ENCODE results near the gene CHST11.

The CHST11 gene

GRCh38 chr12:104534162-104534856 is 77.6 kb downstream of the CHST11 start:
- Mint-ChIP-seq H3K36me3 (peaks cover 13% of the 10 kb centered on the region), H3K4me3 (no peak overlapping the region), H3K27me3 (no peaks in the 10 kb centered on the region), H3K27ac (peak overlapping the region; percentile 18), H3K9me3 (no peaks in the 10 kb centered on the region), H3K4me1 (peaks cover 57% of the 10 kb centered on the region)
- ATAC-seq (ENCODE audit: low read depth) (no peak), DNase-seq (ENCODE audit: low spot score in 2 of 2) (no peak)

DNA sequence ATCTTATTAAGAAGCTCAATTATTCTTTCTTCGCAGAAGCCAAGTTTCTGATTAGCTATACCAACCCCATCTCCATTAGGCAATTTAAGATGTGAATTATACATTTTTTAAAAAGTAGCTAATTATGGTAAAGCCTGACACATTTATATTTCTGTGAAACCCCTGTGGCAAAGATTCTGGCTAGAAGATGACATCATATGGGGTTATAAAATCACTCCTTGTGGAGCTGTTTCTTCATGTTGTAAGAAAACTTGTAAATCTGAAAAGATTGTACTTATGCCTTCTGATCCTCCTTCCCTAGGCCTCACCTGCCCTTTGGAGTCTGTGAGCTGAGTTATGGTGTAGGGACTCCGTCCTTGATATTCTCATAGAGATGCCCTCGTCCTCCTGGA is 78.1 kb downstream of the CHST11 start:
- H3K36me3 Mint-ChIP-seq = peaks cover 11% of the 10 kb centered on the region
- H3K27me3 Mint-ChIP-seq = no peaks in the 10 kb centered on the region
- no peak overlapping the region for H3K4me3 Mint-ChIP-seq
- peak overlapping the region; percentile 22 for H3K27ac Mint-ChIP-seq
- H3K4me1 Mint-ChIP-seq = peaks cover 55% of the 10 kb centered on the region
- DNase-seq (ENCODE audit: low spot score in 2 of 2) = no peak
- no peak for ATAC-seq (ENCODE audit: low read depth)
- H3K9me3 Mint-ChIP-seq = no peaks in the 10 kb centered on the region

GRCh38 chr12:104535369-104535768 is 78.6 kb downstream of the CHST11 start:
- peak overlapping the region; percentile 22 for H3K27ac Mint-ChIP-seq
- ATAC-seq (ENCODE audit: low read depth) = no peak

GRCh38 chr12:104536841-104537240 is 80.1 kb downstream of the CHST11 start:
- Mint-ChIP-seq H3K4me1 (peaks cover 51% of the 10 kb centered on the region), H3K27ac (no peak overlapping the region), H3K9me3 (no peaks in the 10 kb centered on the region), H3K4me3 (no peak overlapping the region), H3K27me3 (no peaks in the 10 kb centered on the region), H3K36me3 (peaks cover 5% of the 10 kb centered on the region)
- DNase-seq (ENCODE audit: low spot score in 2 of 2) = no peak
- peak; percentile 88 for ATAC-seq (ENCODE audit: low read depth)

More at GRCh38 chr12:104535369-104535768, 78.6 kb downstream of the CHST11 start:
- Mint-ChIP-seq H3K4me1 (peaks cover 52% of the 10 kb centered on the region), H3K9me3 (no peaks in the 10 kb centered on the region), H3K36me3 (peaks cover 9% of the 10 kb centered on the region), H3K27me3 (no peaks in the 10 kb centered on the region), H3K4me3 (no peak overlapping the region)
- no peak for DNase-seq (ENCODE audit: low spot score in 2 of 2)

GRCh38 chr12:104538056-104538455 is 81.3 kb downstream of the CHST11 start:
- Mint-ChIP-seq H3K27ac (no peak overlapping the region), H3K9me3 (no peaks in the 10 kb centered on the region), H3K36me3 (peaks cover 5% of the 10 kb centered on the region), H3K27me3 (no peaks in the 10 kb centered on the region), H3K4me3 (no peak overlapping the region), H3K4me1 (peaks cover 47% of the 10 kb centered on the region)
- DNase-seq (ENCODE audit: low spot score in 2 of 2) (no peak), ATAC-seq (ENCODE audit: low read depth) (no peak)

- Mint-ChIP-seq H3K27ac (no peak overlapping the region), H3K9me3 (no peaks in the 10 kb centered on the region), H3K4me3 (no peak overlapping the region), H3K4me1 (peaks cover 43% of the 10 kb centered on the region), H3K36me3 (peaks cover 5% of the 10 kb centered on the region), H3K27me3 (no peaks in the 10 kb centered on the region)
- no peak for DNase-seq (ENCODE audit: low spot score in 2 of 2)
- ATAC-seq (ENCODE audit: low read depth) = no peak
Observed at GRCh38 chr12:104538891-104539462, 82.2 kb downstream of the CHST11 start.

- no peak for DNase-seq (ENCODE audit: low spot score in 2 of 2)
- Mint-ChIP-seq H3K4me1 (peaks cover 42% of the 10 kb centered on the region), H3K9me3 (no peaks in the 10 kb centered on the region), H3K27me3 (no peaks in the 10 kb centered on the region), H3K27ac (no peak overlapping the region), H3K4me3 (no peak overlapping the region), H3K36me3 (peaks cover 5% of the 10 kb centered on the region)
- ATAC-seq (ENCODE audit: low read depth) = no peak
Observed at GRCh38 chr12:104544836-104545235, 88.1 kb downstream of the CHST11 start.

- Mint-ChIP-seq H3K9me3 (no peaks in the 10 kb centered on the region), H3K36me3 (peaks cover 5% of the 10 kb centered on the region), H3K27me3 (no peaks in the 10 kb centered on the region), H3K4me3 (no peak overlapping the region), H3K27ac (no peak overlapping the region), H3K4me1 (peaks cover 45% of the 10 kb centered on the region)
- no peak for DNase-seq (ENCODE audit: low spot score in 2 of 2)
- peak; percentile 41 for ATAC-seq (ENCODE audit: low read depth)
Observed at GRCh38 chr12:104546575-104546974, 89.8 kb downstream of the CHST11 start.

DNA sequence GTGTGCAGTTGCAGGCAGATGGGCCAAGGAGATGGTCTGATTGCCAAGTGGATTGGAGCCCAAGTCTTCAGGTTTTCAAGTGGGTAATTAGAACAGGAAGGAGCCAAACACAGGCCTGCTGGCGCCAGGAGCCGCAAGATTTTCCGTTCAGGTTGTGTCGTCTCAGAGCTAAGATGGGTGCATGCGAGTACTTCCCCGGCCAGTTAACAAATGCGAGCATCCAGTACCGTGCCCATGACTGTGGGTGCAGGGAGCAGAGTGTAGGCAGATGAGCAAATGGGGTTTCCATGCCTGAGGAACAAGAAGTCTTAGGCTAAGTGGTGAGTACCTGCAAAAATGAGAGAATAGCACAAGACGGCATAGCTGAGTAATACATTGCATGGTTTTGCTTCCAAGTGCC is 90.5 kb downstream of the CHST11 start:
- peaks cover 50% of the 10 kb centered on the region for H3K4me1 Mint-ChIP-seq
- no peaks in the 10 kb centered on the region for H3K9me3 Mint-ChIP-seq
- H3K27me3 Mint-ChIP-seq = no peaks in the 10 kb centered on the region
- H3K27ac Mint-ChIP-seq = no peak overlapping the region
- H3K4me3 Mint-ChIP-seq = no peak overlapping the region
- ATAC-seq (ENCODE audit: low read depth) = no peak
- no peak for DNase-seq (ENCODE audit: low spot score in 2 of 2)
- H3K36me3 Mint-ChIP-seq = peaks cover 5% of the 10 kb centered on the region

DNA sequence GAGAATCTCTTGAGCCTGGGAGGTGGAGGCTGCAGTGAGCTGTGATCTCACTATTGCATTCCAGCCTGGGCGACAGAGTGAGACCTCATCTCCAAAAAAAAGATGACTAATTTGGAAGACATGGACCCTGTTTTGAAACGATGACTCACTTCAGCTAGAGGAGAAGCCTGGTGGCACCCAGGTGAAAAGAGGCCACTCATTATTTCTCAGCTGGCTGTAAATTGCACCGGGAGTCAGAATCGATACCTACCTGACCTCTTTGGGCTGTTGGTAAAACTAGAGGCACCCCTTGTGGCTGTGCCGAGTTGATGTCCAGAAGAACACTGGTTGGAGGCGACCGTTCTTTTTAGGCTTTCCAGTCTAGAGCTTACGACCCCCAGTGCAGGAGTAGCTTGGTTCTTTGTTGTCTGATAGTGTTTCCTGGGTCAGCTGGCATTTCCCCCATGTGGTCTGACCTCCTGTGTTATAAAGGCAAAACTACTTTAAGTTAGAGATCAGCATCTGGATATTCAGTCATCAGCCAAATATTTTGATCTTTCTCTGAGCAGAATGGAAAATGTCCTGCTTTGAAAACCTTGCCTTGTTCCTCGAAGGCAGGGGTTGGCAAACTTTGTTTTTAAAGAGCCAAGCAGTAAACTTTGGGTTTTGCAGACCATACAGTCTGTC is 93.2 kb downstream of the CHST11 start:
- peaks cover 56% of the 10 kb centered on the region for H3K4me1 Mint-ChIP-seq
- no peak overlapping the region for H3K27ac Mint-ChIP-seq
- DNase-seq (ENCODE audit: low spot score in 2 of 2) (no peak), ATAC-seq (ENCODE audit: low read depth) (no peak)
- H3K9me3 Mint-ChIP-seq = peaks cover 4% of the 10 kb centered on the region
- H3K4me3 Mint-ChIP-seq = no peak overlapping the region
- no peaks in the 10 kb centered on the region for H3K27me3 Mint-ChIP-seq
- peaks cover 15% of the 10 kb centered on the region for H3K36me3 Mint-ChIP-seq

DNA sequence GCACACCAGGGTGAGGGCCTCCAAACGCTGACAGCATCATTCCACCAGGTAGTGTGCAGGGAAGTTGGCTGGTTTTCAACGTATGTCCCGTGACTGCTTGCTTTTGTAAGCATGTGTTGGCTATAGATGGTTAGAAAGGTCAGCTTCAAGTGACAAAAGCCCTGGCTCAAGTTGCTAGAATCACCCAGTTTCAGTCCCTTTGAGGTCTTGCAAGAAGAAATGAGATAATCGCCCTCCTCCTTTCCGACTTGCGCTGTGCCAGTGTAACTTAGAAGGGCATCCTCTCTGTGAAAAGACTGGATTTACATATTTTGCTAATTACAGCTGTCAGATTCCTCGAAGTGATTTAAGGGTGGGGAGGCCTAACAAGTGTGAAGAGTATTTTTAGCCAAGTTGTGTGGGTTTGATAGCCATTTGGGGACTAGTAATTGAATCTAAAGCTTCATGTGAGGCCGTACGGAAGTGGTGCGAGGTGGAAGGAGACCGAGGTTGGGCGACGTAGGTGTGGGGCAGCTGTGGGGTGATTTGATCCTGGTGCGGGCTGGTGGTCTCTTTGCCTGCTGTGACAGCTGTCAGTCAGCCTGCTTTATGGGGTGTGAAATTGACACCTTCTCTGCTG is 94.7 kb downstream of the CHST11 start:
- DNase-seq (ENCODE audit: low spot score in 2 of 2) (no peak), ATAC-seq (ENCODE audit: low read depth) (peak; percentile 19)
- Mint-ChIP-seq H3K9me3 (peaks cover 4% of the 10 kb centered on the region), H3K4me3 (no peak overlapping the region), H3K36me3 (peaks cover 15% of the 10 kb centered on the region), H3K27me3 (no peaks in the 10 kb centered on the region), H3K4me1 (peaks cover 52% of the 10 kb centered on the region), H3K27ac (peak overlapping the region; percentile 36)

DNA sequence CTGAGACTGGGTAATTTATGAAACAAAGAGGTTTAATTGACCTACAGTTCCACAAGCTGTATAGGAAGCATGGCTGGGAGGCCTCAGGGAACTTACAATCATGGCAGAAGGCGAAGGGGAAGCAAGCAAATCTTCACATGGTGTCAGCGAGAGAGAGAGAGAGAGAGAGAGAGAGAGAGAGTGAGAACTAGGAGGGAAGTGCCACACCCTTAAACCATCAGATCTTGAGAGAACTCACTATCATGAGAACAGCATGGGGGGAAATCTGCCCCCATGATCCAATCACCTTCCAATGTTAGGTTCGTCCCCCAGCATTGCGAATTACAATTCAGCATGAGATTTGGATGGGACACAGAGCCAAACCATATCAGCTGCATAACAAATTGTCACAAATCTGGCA is 96.7 kb downstream of the CHST11 start:
- no peak overlapping the region for H3K4me3 Mint-ChIP-seq
- ATAC-seq (ENCODE audit: low read depth) (no peak), DNase-seq (ENCODE audit: low spot score in 2 of 2) (no peak)
- H3K4me1 Mint-ChIP-seq = peaks cover 44% of the 10 kb centered on the region
- no peaks in the 10 kb centered on the region for H3K27me3 Mint-ChIP-seq
- peaks cover 4% of the 10 kb centered on the region for H3K9me3 Mint-ChIP-seq
- peaks cover 17% of the 10 kb centered on the region for H3K36me3 Mint-ChIP-seq
- peak overlapping the region; percentile 62 for H3K27ac Mint-ChIP-seq

- DNase-seq (ENCODE audit: low spot score in 2 of 2) (no peak), ATAC-seq (ENCODE audit: low read depth) (no peak)
- H3K27ac Mint-ChIP-seq = no peak overlapping the region
- H3K4me1 Mint-ChIP-seq = peaks cover 42% of the 10 kb centered on the region
- H3K36me3 Mint-ChIP-seq = peaks cover 17% of the 10 kb centered on the region
- H3K27me3 Mint-ChIP-seq = no peaks in the 10 kb centered on the region
- no peak overlapping the region for H3K4me3 Mint-ChIP-seq
- H3K9me3 Mint-ChIP-seq = peaks cover 4% of the 10 kb centered on the region
Observed at GRCh38 chr12:104555648-104556047, 98.9 kb downstream of the CHST11 start.

DNA sequence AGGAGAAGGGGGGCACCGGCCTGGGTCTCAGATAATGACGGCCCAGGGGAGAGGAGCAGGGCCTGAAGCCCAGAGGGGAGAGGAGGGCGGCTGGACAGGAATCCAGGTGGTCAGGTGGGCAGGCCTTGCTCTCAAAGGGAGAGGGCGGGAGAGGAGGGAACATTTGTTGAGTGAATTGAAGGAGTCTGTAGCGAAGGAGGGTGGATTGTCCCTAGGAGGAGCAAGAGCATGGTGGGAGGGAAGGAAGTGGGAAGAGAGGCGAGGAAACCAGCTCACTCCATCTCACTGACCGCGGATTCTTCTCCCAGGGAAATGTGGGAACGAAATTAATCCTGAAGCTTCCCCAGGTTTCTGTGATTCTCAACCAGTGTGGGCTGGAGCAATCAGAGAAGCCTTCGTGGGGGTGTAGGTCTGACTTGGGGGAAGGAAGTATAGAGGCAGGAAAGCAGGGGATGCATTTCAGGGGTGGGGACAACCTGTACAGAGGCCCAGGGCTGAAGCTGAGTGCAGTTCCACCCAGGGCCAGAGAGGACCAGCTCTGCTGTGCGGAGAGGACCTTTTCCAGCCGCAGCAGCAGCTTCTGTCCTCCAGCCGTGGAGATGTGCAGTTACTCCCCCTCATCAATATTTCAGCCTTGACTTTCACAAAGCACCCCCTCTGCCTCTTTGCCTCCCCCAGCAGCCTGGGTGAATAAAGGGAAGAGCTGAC is 100.9 kb downstream of the CHST11 start:
- Mint-ChIP-seq H3K4me1 (peaks cover 37% of the 10 kb centered on the region), H3K9me3 (peaks cover 4% of the 10 kb centered on the region), H3K4me3 (no peak overlapping the region), H3K27ac (peak overlapping the region; percentile 11), H3K27me3 (no peaks in the 10 kb centered on the region), H3K36me3 (peaks cover 15% of the 10 kb centered on the region)
- ATAC-seq (ENCODE audit: low read depth) (no peak), DNase-seq (ENCODE audit: low spot score in 2 of 2) (no peak)

Data from memory B cell (primary cell).